AG04450 (cell line): Measurements from ENCODE around the gene TSPAN14. TPM values are rescaled to one million over a fixed set of nuclear protein-coding genes. Genes with fewer than 3 reads are reported as not detected.

Source experiments
- CTCF ChIA-PET: fragments of 300-600, 350-600 bp; formaldehyde crosslinking; extraction: SDS; loops from one replicate; lab custom pipeline; 2022; ENCODE audit warnings: antibody characterized with exemption, inconsistent platforms; lab: Charles Lee
- POLR2A ChIA-PET: fragments of 350-600 bp; formaldehyde crosslinking; extraction: SDS; loops from one replicate; lab custom pipeline; 2021; ENCODE audit warnings: antibody characterized with exemption, inconsistent platforms; lab: Yijun Ruan, JAX
- DNase-seq: peaks from one replicate; pipeline ENCODE4 v3.0.0-alpha.2; 2011; ENCODE audit warnings: low read depth, low spot score
- H3K27ac ChIP-seq: one replicate; pipeline ENCODE4 v1.5.1; 2012; ENCODE audit warnings: low read depth, low read length, control low read depth
- H3K27me3 ChIP-seq: one replicate; pipeline ENCODE4 v1.6.0; 2012; ENCODE audit warnings: low read length; ENCODE audit not compliant: control insufficient read depth, insufficient read depth
- H3K4me3 ChIP-seq: 2 replicates; pipeline ENCODE4 v1.5.1; 2011; ENCODE audit warnings: mild to moderate bottlenecking, low read depth, low read length, control low read depth
- H3K9me3 ChIP-seq: 2 replicates; pipeline ENCODE4 v1.5.1; 2012; ENCODE audit warnings: low read length; ENCODE audit not compliant: control insufficient read depth, insufficient read depth
- CTCF ChIP-seq: IDR thresholded peaks from 2 replicates; pipeline ENCODE4 v1.5.1; 2011; ENCODE audit warnings: low read depth, low read length, control low read depth, inconsistent platforms
- polyA minus RNA-seq: library from RNA; depleted of rRNA, polyadenylated mRNA; stranded (reverse); fragments of >200 nt; gene quantifications from 2 replicates; pipeline ENCODE4 v1.2.3, GENCODE V29; 2011; rRNA and poly(A)+ RNA removed
- polyA plus RNA-seq: library from polyadenylated mRNA; depleted of rRNA; stranded (reverse); fragments of >200 nt; gene quantifications from 2 replicates; pipeline ENCODE4 v1.2.3, GENCODE V29; 2011; rRNA removed

TSPAN14 gene
- polyA plus RNA-seq (27.3 and 32.5 TPM in 2 replicates), polyA minus RNA-seq (24.3 and 32.1 TPM in 2 replicates)

DNA sequence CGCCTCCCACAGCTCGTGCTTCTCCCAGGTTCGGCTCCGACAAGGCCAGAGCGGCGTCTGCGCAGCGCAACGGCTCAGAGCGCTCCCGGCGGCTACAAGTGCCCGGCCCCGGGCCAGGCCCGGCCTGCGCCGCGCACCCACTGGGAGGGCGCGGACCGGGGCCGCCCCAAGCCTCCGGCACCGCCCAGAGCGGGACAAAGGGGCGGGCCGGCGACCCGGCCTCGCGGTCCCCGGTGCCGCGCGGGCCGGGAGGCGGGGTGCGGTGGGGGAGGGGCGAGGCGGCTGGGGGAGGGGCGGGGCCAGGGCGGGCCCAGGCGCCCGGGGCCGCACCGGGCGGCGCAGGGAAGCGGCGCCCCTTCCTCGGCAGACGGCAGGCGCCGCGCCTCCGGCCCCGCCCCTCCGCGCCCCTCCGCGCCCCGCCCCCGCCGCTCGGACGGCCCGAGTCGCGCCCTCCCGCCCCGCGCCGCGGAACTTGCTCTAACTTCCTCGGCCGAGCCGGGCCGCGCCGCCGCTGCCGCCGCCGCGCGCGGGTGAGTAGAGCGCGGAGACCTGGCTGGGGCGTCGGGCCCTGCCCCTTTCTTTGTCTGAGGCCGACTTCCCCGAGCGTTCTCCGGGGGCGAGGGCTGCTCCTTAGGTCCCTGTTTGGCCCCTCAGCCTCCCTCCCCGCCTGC lies at the start of gene TSPAN14:
Gene TSPAN14, plus strand, starts transcription at position 469 of the 671 bp plus-strand sequence. CDS start 34,924 bp downstream, outside the sequence.
- DNase-seq, result peak; percentile 55
- Histone ChIP-seq H3K27ac (peak within 1 kb of the TSS; percentile 85), H3K9me3 (no peaks in the 10 kb centered on the region; the same call in none of the 2 replicates), H3K4me3 (peak within 1 kb of the TSS; percentile 76), H3K27me3 (no peaks in the 10 kb centered on the region)
- CTCF ChIA-PET, result interaction anchor here (0.7 to 5.5 kb wide), 4 partner anchors 9 to 52 kb away, joined by 3 to 43 read pairs (median 8); no protein-coding TSS in a partner anchor
- POLR2A ChIA-PET, result interaction anchor here (0.6 kb wide), 2 partner anchors 52 to 55 kb away, joined by 3 to 4 read pairs; no protein-coding TSS in a partner anchor
- no peak for TF ChIP-seq CTCF

DNA sequence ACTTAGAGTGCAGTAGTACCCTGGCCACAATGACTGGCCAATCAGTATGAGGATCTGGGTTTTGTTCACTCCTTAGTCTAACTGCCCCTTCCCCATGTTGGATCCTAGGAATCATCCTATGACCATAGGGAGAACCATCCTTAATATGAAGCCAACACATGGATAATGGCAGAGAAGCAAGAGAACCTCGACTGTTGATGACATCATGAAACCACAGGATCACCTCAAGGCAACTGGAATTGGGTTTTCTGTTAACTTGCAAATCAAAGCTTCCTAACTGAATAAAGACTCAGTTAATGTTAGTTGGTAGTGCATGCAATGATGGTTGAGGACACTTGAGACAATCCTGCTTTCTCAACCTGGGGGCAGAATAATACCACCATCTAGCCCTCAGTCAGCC lies 49.1 kb upstream of the TSPAN14 start:
- peaks cover 24% of the 10 kb centered on the region for H3K27me3 ChIP-seq
- CTCF ChIA-PET, result no interaction called here
- POLR2A ChIA-PET, result no interaction called here
- no peak overlapping the region for H3K27ac ChIP-seq
- TF ChIP-seq CTCF, result no peak
- no peak for DNase-seq
- no peaks in the 10 kb centered on the region; the same call in 1 of the 2 replicates for H3K9me3 ChIP-seq
- H3K4me3 ChIP-seq, result no peak overlapping the region

DNA sequence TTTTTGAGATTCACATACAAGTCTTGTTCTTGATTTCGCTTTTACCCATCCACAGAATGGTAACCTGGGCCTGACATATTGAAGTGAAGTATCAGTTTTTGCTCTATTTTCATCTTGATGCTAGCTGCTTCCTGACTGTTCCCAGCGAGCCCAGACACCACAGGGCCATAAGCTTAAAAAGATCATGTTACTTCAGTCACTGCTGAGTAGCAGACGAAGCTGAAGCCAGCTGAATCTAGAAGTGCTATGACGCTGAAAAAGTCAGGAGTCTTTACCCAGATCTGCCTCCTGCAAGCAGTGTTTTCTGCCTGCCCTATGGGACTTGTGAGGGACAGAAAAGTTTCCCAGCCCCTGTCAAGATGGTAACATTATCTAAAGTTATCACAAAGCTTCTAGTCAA lies 48.5 kb upstream of the TSPAN14 start:
- ChIA-PET POLR2A (no interaction called here), CTCF (interaction anchor here (0.7 to 1.1 kb wide), 3 partner anchors 23 to 259 kb away, joined by 3 read pairs; no protein-coding TSS in a partner anchor)
- no peak overlapping the region for H3K27ac ChIP-seq
- no peak for TF ChIP-seq CTCF
- H3K9me3 ChIP-seq, result no peaks in the 10 kb centered on the region; the same call in 1 of the 2 replicates
- no peak overlapping the region for H3K4me3 ChIP-seq
- DNase-seq, result no peak
- H3K27me3 ChIP-seq, result peaks cover 27% of the 10 kb centered on the region

GRCh38 chr10:80406204-80406603 lies 47.9 kb upstream of the TSPAN14 start:
- H3K27me3 ChIP-seq, result peaks cover 27% of the 10 kb centered on the region
- ChIA-PET CTCF (interaction anchor here (0.7 to 1.1 kb wide), 4 partner anchors 23 to 258 kb away, joined by 3 read pairs; no protein-coding TSS in a partner anchor), POLR2A (no interaction called here)
- DNase-seq, result no peak
- TF ChIP-seq CTCF, result no peak
- no peaks in the 10 kb centered on the region; the same call in 1 of the 2 replicates for H3K9me3 ChIP-seq
- no peak overlapping the region for H3K4me3 ChIP-seq
- no peak overlapping the region for H3K27ac ChIP-seq

DNA sequence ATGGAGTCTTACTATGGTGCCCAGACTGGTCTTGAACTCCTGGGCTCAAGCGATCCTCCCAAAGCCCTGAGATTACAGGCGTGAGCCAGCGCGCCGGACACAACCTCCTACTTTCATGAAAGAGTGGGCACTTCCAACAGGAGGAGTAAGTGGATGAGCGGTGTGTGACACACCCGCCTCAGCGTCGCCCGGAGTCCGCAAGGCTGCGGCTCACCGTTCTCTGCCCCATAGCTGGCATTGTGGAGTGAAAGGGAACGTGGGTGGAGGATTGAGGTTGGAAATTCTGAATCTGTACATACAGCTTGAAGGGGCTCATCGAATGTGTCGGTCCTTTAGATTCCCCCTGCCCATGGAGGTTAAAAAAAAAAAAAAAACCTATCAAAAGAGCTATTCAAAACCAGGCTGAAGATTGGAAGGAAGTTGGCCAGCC lies 46.3 kb upstream of the TSPAN14 start:
- CTCF ChIA-PET, result interaction anchor here (0.6 to 1.6 kb wide), 4 partner anchors 11 to 191 kb away, joined by 3 to 4 read pairs (median 4); no protein-coding TSS in a partner anchor
- H3K27me3 ChIP-seq, result peaks cover 27% of the 10 kb centered on the region

More for the DNA sequence above, 46.3 kb upstream of the TSPAN14 start:
- POLR2A ChIA-PET, result no interaction called here
- no peak overlapping the region for H3K27ac ChIP-seq
- H3K4me3 ChIP-seq, result peak overlapping the region; percentile 57
- TF ChIP-seq CTCF, result no peak
- H3K9me3 ChIP-seq, result no peaks in the 10 kb centered on the region; the same call in 1 of the 2 replicates
- no peak for DNase-seq
